ENCODE results near the gene CCDC195.

- TF ChIP-seq, protein P1, sequence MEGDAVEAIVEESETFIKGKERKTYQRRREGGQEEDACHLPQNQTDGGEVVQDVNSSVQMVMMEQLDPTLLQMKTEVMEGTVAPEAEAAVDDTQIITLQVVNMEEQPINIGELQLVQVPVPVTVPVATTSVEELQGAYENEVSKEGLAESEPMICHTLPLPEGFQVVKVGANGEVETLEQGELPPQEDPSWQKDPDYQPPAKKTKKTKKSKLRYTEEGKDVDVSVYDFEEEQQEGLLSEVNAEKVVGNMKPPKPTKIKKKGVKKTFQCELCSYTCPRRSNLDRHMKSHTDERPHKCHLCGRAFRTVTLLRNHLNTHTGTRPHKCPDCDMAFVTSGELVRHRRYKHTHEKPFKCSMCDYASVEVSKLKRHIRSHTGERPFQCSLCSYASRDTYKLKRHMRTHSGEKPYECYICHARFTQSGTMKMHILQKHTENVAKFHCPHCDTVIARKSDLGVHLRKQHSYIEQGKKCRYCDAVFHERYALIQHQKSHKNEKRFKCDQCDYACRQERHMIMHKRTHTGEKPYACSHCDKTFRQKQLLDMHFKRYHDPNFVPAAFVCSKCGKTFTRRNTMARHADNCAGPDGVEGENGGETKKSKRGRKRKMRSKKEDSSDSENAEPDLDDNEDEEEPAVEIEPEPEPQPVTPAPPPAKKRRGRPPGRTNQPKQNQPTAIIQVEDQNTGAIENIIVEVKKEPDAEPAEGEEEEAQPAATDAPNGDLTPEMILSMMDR (conservative IDR thresholded peaks at IDR 0.05; ENCODE audit: low read depth, low read length): no peak
- no peak for TF ChIP-seq EZH2 (IDR thresholded peaks at IDR 0.05; ENCODE audit: borderline replicate concordance, low read depth, low read length, poor library complexity, severe bottlenecking)
These were observed 15.5 kb upstream of the CCDC195 start for GRCh38 chr2:224731665-224732064.
